Naive B cell (primary cell): ENCODE measurements around the gene GAD1. TPM values are rescaled to one million over a fixed set of nuclear protein-coding genes. Genes with fewer than 3 reads are reported as not detected.

Source experiments
- ATAC-seq, 2 donors: fragments of 150-1000 bp; cut with Tn5 transposase; 2 replicates each; pipeline ENCODE4 v1.10.0; 2021; ENCODE audit warnings: low read depth in 2 of 2, mild to moderate bottlenecking in 2 of 2, moderate library complexity in 2 of 2
- DNase-seq: peaks from one replicate; pipeline ENCODE4 v3.0.0; 2022
- H3K27ac Mint-ChIP-seq, 6 donors: one replicate each; pipeline ENCODE4 v1.8.0; 2020 to 2022; ENCODE audit warnings: mild to moderate bottlenecking in 6 of 6, mixed read lengths in 6 of 6, moderate library complexity in 5 of 6, inconsistent platforms in 2 of 6
- H3K27me3 Mint-ChIP-seq, 3 donors: one replicate each; pipeline ENCODE4 v1.8.0; 2021 to 2022; ENCODE audit warnings: mixed read lengths in 3 of 3, mild to moderate bottlenecking in 1 of 3
- H3K36me3 Mint-ChIP-seq, 2 donors: one replicate each; pipeline ENCODE4 v1.8.0; 2020 to 2022; ENCODE audit warnings: mixed read lengths in 2 of 2, inconsistent platforms in 1 of 2, mild to moderate bottlenecking in 1 of 2
- H3K4me1 Mint-ChIP-seq, 3 donors: one replicate each; pipeline ENCODE4 v1.8.0; 2020 to 2022; ENCODE audit warnings: mixed read lengths in 3 of 3, inconsistent platforms in 1 of 3, mild to moderate bottlenecking in 1 of 3, moderate library complexity in 1 of 3
- H3K4me3 Mint-ChIP-seq, 8 donors: one replicate each; pipeline ENCODE4 v1.8.0; 2020 to 2022; ENCODE audit warnings: mild to moderate bottlenecking in 8 of 8, mixed read lengths in 8 of 8, moderate library complexity in 8 of 8, inconsistent platforms in 2 of 8
- H3K9me3 Mint-ChIP-seq, 7 donors: one replicate each; pipeline ENCODE4 v1.8.0; 2020 to 2022; ENCODE audit warnings: mixed read lengths in 7 of 7, mild to moderate bottlenecking in 5 of 7, inconsistent platforms in 2 of 7, moderate library complexity in 1 of 7
- polyA plus RNA-seq, 6 donors: library from polyadenylated mRNA; unstranded; fragments of 300-500 nt; fragmentation: Illumina TruSeq; gene quantifications; one replicate each; pipeline ENCODE4 v1.2.3, GENCODE V29; 2021; ENCODE audit warnings: low read depth in 6 of 6

GAD1 gene
- polyA plus RNA-seq, 6 donors from 2014 or later = not detected

GRCh38 chr2:170895023-170895757 is 78.5 kb downstream of the GAD1 start:
- Mint-ChIP-seq H3K27me3 (peaks cover 11 to 25% (median 20%) of the 10 kb centered on the region in 3 donors), H3K9me3 (no peaks in the 10 kb centered on the region), H3K4me1 (no peaks in the 10 kb centered on the region), H3K4me3 (no peak overlapping the region), H3K36me3 (no peaks in the 10 kb centered on the region), H3K27ac (no peak overlapping the region)
- DNase-seq (no peak), ATAC-seq (no peak)

GRCh38 chr2:170896622-170897021 is 79.9 kb downstream of the GAD1 start:
- Mint-ChIP-seq H3K36me3 (no peaks in the 10 kb centered on the region), H3K27ac (no peak overlapping the region), H3K4me3 (no peak overlapping the region), H3K4me1 (no peaks in the 10 kb centered on the region), H3K27me3 (peaks cover 10 to 25% (median 19%) of the 10 kb centered on the region in 3 donors), H3K9me3 (no peaks in the 10 kb centered on the region)
- ATAC-seq (no peak), DNase-seq (no peak)

DNA sequence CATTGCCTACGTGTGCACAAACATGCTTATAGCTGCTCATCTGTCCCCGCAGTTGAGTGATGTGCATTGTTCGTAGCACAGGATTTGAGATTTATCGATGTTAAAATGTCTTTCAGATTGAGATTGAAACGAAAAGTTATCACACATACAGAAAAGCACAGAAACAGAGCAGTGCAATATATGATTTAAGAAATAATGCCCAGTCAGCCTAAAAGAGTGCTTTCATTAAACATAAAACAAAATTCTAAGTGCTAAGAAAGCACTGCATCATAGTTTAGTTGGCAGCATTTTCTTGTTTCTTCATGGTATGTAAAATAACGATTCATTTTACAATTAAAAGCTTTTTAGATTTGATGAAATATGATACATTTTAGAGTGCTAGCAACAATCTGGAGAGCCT is 80.4 kb downstream of the GAD1 start:
- H3K4me3 Mint-ChIP-seq = no peak overlapping the region
- H3K9me3 Mint-ChIP-seq = no peaks in the 10 kb centered on the region
- no peaks in the 10 kb centered on the region for H3K36me3 Mint-ChIP-seq
- H3K27me3 Mint-ChIP-seq = peaks cover 13 to 26% (median 19%) of the 10 kb centered on the region in 3 donors
- no peaks in the 10 kb centered on the region for H3K4me1 Mint-ChIP-seq
- H3K27ac Mint-ChIP-seq = no peak overlapping the region
- no peak for DNase-seq
- no peak for ATAC-seq

DNA sequence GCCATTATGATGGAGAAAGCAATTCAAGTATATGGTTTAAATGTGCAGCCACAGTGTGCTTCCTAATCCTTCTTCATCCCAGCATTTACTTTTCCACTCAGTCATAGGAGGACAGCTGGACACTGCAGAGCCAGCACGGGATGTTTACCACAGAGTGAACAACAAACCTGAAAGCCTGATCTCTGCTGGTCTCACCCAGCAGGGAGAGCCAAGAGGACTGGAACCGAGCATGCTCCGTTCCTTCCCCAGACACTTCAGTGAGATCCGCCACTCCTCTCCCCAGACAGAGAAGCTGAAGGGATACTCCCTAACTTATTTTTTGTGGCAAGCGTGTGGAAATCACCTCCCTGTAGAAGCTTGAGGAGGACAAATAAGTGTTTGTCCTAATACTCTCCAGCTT is 89.2 kb downstream of the GAD1 start:
- no peak for ATAC-seq

More for the DNA sequence above, 89.2 kb downstream of the GAD1 start:
- DNase-seq = no peak
- no peak overlapping the region for H3K4me3 Mint-ChIP-seq
- peaks cover 8% of the 10 kb centered on the region in 2 donors for H3K36me3 Mint-ChIP-seq
- H3K9me3 Mint-ChIP-seq = peaks cover 9 to 45% (median 28%) of the 10 kb centered on the region in 7 donors
- peaks cover 5 to 23% (median 6%) of the 10 kb centered on the region in 3 donors for H3K27me3 Mint-ChIP-seq
- H3K4me1 Mint-ChIP-seq = no peaks in the 10 kb centered on the region
- H3K27ac Mint-ChIP-seq = no peak overlapping the region

Other genes with a start within 250 kb of the GAD1 start
- gene SP5, start 101.5 kb upstream of the GAD1 start, polyA plus RNA-seq = not detected
- gene ERICH2, start 46.5 kb upstream of the GAD1 start, polyA plus RNA-seq = not detected
- gene GORASP2, start 112.4 kb downstream of the GAD1 start, polyA plus RNA-seq = 10 to 100 TPM; 51.7 to 93.6 (median 63.2) TPM